Keratinocyte (primary cell): ENCODE measurements around the gene SND1.

Experiments used
- CTCF ChIP-seq, 3 experiments: IDR thresholded peaks in 1 of 3; conservative IDR thresholded peaks in 1 of 3; optimal IDR thresholded peaks in 1 of 3; 2 replicates in 2 of 3; 3 replicates in 1 of 3; pipeline versions ENCODE3 to v1.5.1; 2011; ENCODE audit warnings: low read length in 3 of 3, mild to moderate bottlenecking in 3 of 3, moderate library complexity in 2 of 3, control low read depth in 1 of 3, inconsistent platforms in 1 of 3; ENCODE audit not compliant: insufficient read depth in 2 of 3; ENCODE audit errors: extremely low read depth in 1 of 3
- EZH2 ChIP-seq: IDR thresholded peaks from one replicate; pipeline ENCODE4 v1.6.1; 2012; ENCODE audit warnings: inconsistent platforms, mild to moderate bottlenecking, low read length, moderate library complexity

- TF ChIP-seq CTCF (optimal IDR thresholded peaks at IDR 0.05 in 1 of 3, IDR thresholded peaks at IDR 0.05 in 1 of 3, conservative IDR thresholded peaks at IDR 0.05 in 1 of 3; ENCODE audit: extremely low read depth in 1 of 3, insufficient read depth in 2 of 3, low read length in 3 of 3) (no peak), EZH2 (no peak)
These were observed 414.4 kb downstream of the SND1 start for GRCh38 chr7:128066395-128066794.
